Ascending aorta (tissue), 2 donors: Measurements from ENCODE around the gene GRID2. TPM values are rescaled to one million over a fixed set of nuclear protein-coding genes. Genes with fewer than 3 reads are reported as not detected.

Source experiments
- DNase-seq, 2 donors: peaks; one replicate each; pipeline ENCODE4 v3.0.0-alpha.2; 2019; ENCODE audit warnings: low spot score in 2 of 2
- H3K27ac ChIP-seq, 2 donors: fragments of 200-600 bp; sonication (generic); one replicate each; pipeline ENCODE4 v1.5.1; 2016 to 2017; ENCODE audit warnings: mild to moderate bottlenecking in 1 of 2
- H3K27me3 ChIP-seq: fragments of 200-600 bp; sonication (generic); one replicate; pipeline ENCODE4 v1.5.1; 2017
- H3K36me3 ChIP-seq, 2 donors: fragments of 200-600 bp; sonication (generic); one replicate each; pipeline ENCODE4 v1.5.1; 2016
- H3K4me1 ChIP-seq, 2 donors: fragments of 200-600 bp; sonication (generic); one replicate each; pipeline ENCODE4 v1.5.1; 2016 to 2017; ENCODE audit warnings: mild to moderate bottlenecking in 1 of 2
- H3K4me3 ChIP-seq, 2 donors: fragments of 200-600 bp; sonication (generic); one replicate each; pipeline ENCODE4 v1.5.1; 2016 to 2017; ENCODE audit warnings: mild to moderate bottlenecking in 1 of 2
- H3K9me3 ChIP-seq, 2 donors: fragments of 200-600 bp; sonication (generic); one replicate each; pipeline ENCODE4 v1.5.1; 2016
- intact Hi-C: fragments of 100-400 bp; cut with DNase I; formaldehyde crosslinking; loops from one replicate; pipeline ENCODE4 v1.15.1; 2023
- total RNA-seq: library from RNA; depleted of rRNA; stranded (reverse); fragments of >200 nt; gene quantifications from one replicate; pipeline ENCODE4 v1.1.0, GENCODE V29; 2016
- TF ChIP-seq, protein P1 (sequence below), 3 experiments: fragments of 200-600 bp in 2 of 3; fragments of 450-650 bp in 1 of 3; sonication (generic) in 2 of 3; IDR thresholded peaks; one replicate each; pipeline ENCODE4 v1.5.1; 2016 to 2019; ENCODE audit warnings: antibody characterized with exemption in 3 of 3, mild to moderate bottlenecking in 1 of 3, moderate library complexity in 1 of 3

Gene GRID2
- total RNA-seq, 1 donor from 2014 or later, result not detected

DNA sequence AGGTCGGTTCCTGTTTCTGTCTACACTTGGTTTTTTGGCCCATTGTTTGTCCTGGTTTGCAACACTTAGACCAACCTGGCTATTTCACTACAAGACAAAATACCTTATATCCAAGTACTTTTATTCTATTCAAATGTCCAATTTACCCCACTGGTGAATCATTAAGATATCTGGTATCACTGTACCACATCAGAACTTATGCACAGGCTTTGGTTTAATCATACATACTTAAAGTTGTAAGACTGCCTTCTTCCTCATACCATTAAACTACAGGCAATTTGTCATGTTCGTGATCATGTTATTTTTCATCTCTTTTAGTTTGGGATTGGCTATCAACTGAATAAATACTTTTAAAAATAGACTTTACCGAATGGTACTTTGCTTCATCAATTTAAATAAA, 1471.8 kb downstream of the GRID2 start:
- no peaks in the 10 kb centered on the region for H3K27me3 ChIP-seq
- DNase-seq, result no peak
- H3K27ac ChIP-seq, result no peak overlapping the region
- no peaks in the 10 kb centered on the region for H3K4me1 ChIP-seq
- H3K4me3 ChIP-seq, result no peak overlapping the region
- TF ChIP-seq, protein P1, sequence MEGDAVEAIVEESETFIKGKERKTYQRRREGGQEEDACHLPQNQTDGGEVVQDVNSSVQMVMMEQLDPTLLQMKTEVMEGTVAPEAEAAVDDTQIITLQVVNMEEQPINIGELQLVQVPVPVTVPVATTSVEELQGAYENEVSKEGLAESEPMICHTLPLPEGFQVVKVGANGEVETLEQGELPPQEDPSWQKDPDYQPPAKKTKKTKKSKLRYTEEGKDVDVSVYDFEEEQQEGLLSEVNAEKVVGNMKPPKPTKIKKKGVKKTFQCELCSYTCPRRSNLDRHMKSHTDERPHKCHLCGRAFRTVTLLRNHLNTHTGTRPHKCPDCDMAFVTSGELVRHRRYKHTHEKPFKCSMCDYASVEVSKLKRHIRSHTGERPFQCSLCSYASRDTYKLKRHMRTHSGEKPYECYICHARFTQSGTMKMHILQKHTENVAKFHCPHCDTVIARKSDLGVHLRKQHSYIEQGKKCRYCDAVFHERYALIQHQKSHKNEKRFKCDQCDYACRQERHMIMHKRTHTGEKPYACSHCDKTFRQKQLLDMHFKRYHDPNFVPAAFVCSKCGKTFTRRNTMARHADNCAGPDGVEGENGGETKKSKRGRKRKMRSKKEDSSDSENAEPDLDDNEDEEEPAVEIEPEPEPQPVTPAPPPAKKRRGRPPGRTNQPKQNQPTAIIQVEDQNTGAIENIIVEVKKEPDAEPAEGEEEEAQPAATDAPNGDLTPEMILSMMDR (IDR thresholded peaks at IDR 0.05), result no peak
- no peaks in the 10 kb centered on the region for H3K9me3 ChIP-seq
- intact Hi-C loops, result no loop called here
- no peaks in the 10 kb centered on the region for H3K36me3 ChIP-seq

DNA sequence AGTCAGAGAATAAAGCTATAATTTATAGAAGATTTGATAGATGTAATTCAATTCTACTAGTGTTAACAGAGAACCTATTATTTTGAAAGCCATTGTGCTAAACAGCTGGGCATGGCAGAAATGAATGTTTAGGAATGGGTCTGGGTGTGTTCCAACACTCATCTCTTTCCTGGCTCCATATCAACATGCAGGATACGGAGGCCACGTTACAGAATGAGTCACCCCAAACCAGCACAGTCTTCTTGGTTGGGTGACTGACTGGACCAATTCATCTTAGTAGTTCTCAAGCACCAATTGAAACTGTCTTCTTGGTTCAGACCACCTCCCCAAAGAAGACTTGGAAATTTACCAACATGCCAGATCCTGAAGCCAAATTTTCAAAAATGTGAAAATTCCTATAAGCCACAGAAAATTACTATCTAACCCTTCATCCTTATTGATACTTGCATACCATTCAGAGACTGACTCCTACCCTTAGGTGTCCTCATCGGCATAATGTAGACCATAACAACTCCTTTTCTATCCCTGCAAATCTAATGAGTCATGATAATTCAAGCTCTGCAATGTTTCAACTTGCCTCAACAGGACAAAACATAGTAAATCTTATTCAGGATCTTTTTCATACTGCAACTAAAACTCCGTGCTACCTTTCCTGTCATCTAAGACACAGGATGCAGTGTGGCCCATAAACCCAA, 1472.8 kb downstream of the GRID2 start:
- TF ChIP-seq, protein P1 (IDR thresholded peaks at IDR 0.05), result no peak
- no peak overlapping the region for H3K4me3 ChIP-seq
- no peaks in the 10 kb centered on the region for H3K27me3 ChIP-seq
- no peaks in the 10 kb centered on the region for H3K9me3 ChIP-seq
- H3K36me3 ChIP-seq, result no peaks in the 10 kb centered on the region
- no peaks in the 10 kb centered on the region for H3K4me1 ChIP-seq
- intact Hi-C loops, result no loop called here
- DNase-seq, result no peak
- H3K27ac ChIP-seq, result no peak overlapping the region

DNA sequence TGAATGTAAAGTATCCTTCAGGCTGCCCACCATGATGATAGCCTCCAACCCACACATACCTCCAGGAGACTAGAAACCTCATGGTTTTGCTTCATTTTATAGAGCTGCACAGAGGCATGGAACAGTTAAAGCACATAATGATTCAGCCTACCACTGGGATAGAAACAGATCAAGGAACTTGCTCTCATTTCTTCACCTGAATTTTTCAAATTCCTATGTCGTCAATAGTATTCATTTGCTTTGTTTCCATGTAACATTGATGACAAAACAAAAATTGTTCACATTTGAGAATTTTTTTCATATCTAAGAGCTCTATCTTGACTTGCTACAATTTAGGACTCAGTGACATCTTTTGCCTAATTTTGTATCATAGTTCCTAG, 1473.3 kb downstream of the GRID2 start:
- H3K27ac ChIP-seq, result no peak overlapping the region
- no peaks in the 10 kb centered on the region for H3K27me3 ChIP-seq
- no peaks in the 10 kb centered on the region for H3K4me1 ChIP-seq
- intact Hi-C loops, result no loop called here
- TF ChIP-seq, protein P1 (IDR thresholded peaks at IDR 0.05), result no peak
- H3K36me3 ChIP-seq, result no peaks in the 10 kb centered on the region
- no peak overlapping the region for H3K4me3 ChIP-seq
- no peaks in the 10 kb centered on the region for H3K9me3 ChIP-seq
- DNase-seq, result no peak

- intact Hi-C loops, result no loop called here
- TF ChIP-seq, protein P1 (IDR thresholded peaks at IDR 0.05), result no peak
- H3K27me3 ChIP-seq, result no peaks in the 10 kb centered on the region
Measured at GRCh38 chr4:93779228-93779627, 1475.5 kb downstream of the GRID2 start.

GRCh38 chr4:93780080-93780479, 1476.3 kb downstream of the GRID2 start:
- Histone ChIP-seq H3K27me3 (no peaks in the 10 kb centered on the region), H3K27ac (no peak overlapping the region), H3K4me3 (no peak overlapping the region), H3K9me3 (no peaks in the 10 kb centered on the region), H3K4me1 (no peaks in the 10 kb centered on the region), H3K36me3 (no peaks in the 10 kb centered on the region)
- intact Hi-C loops, result no loop called here
- TF ChIP-seq, protein P1 (IDR thresholded peaks at IDR 0.05), result no peak
- DNase-seq, result no peak

More at GRCh38 chr4:93779228-93779627, 1475.5 kb downstream of the GRID2 start:
- Histone ChIP-seq H3K9me3 (no peaks in the 10 kb centered on the region), H3K27ac (no peak overlapping the region), H3K36me3 (no peaks in the 10 kb centered on the region), H3K4me1 (no peaks in the 10 kb centered on the region), H3K4me3 (no peak overlapping the region)
- no peak for DNase-seq

GRCh38 chr4:93781198-93781597, 1477.4 kb downstream of the GRID2 start:
- H3K4me3 ChIP-seq, result no peak overlapping the region
- H3K27me3 ChIP-seq, result no peaks in the 10 kb centered on the region
- H3K4me1 ChIP-seq, result no peaks in the 10 kb centered on the region
- intact Hi-C loops, result no loop called here
- no peaks in the 10 kb centered on the region for H3K36me3 ChIP-seq
- H3K27ac ChIP-seq, result no peak overlapping the region
- no peak for DNase-seq
- TF ChIP-seq, protein P1 (IDR thresholded peaks at IDR 0.05), result no peak
- no peaks in the 10 kb centered on the region for H3K9me3 ChIP-seq
